GM19455 (cell line): Measurements from ENCODE around the gene CTBP1.
"Not testable (repeated sequence)": the region's sequence is repeated elsewhere in the genome, so short reads cannot be mapped to it uniquely, and the experiment has no call there.

Experiments
- ATAC-seq: cut with Tn5 transposase; IDR thresholded peaks from one replicate; pipeline ENCODE4 v1.9.1; 2021; ENCODE audit not compliant: unreplicated experiment

The CTBP1 gene

DNA sequence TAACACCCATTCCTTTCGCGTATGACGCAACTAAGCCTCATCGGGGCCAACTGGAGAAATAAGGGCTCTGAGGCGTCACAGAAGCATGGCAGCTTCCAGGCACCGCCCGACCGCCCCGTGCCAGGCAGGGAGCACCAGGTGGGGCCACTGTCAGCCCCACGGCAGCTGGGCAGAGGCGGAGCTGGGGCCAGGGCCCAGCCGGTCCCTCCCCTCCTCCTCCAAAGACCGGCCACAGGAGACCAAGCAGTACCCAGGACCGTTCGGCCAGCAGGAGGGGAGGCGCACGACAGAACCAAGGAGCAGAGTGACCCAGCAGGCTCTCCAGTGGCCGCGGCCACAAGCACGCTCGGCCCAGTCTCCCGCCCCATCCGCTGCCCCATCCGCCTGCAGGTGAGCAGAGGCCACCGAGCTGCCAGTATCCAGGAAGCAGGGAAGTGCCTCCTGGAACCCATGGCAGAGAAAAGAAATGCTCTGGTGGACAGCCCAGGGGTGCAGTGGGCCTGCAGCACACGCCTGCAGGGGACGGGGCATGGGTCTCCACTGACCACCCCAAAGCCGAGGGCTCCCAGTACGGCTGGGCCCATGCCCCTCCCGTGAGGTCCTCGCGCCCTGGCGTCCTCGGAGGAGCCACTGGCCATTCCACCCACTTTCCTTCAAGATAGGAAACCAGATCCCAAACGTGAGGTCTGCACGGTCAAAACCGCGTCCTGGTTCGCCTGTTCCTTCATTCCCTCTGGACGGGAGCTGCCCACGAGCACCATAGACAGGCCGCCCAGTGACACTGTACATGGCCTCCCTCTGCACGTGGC lies 9.6 kb downstream of the CTBP1 start:
- ATAC-seq = no peak

DNA sequence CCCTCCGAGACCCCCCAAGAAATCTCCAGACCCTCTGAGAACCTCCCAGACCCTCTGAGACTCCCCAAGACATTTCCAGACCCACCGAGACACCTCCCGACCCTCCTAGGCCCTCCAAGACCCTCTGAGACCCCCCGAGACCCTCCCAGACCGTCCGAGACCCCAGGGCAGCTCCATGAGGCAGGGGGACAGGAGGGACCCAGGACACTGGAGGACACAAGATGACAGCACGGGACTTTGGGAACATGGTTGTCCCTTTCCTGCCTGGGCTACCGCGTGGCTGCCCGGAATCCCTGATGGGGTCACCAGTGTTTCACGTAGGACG lies 10.3 kb downstream of the CTBP1 start:
- ATAC-seq = no peak

DNA sequence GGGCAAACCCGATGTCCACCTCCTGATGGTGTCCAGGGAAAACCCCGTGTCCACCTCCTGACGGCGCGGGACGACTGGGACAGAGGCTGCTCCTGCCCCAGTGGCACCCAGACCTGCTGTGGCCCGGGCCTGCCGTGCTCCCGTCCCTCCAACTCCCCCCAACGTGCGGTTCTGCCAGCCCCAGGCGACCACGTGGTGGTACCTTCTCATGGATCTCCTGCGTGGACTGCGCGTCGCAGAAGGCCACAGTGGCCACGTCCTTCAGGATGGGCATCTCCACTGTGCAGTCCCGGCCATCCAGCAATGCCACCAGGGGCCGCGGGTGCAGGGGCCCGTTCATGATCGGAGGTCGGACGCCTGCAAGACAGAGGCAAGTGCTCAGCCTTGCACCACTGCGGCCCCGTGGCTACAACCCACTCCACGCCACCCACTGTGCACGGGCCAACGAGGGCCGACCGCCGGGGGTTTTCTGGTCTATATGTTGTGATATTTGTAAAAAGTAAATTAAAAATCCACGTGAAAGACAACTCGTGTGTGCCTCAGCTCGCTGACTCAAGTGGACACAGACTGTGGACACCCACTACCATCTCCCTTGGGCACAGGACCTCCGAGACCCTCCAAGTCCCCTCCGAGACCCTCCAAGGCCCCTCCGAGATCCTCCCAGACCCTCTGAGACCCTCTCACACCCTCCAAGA lies 10.8 kb downstream of the CTBP1 start:
- no peak for ATAC-seq

DNA sequence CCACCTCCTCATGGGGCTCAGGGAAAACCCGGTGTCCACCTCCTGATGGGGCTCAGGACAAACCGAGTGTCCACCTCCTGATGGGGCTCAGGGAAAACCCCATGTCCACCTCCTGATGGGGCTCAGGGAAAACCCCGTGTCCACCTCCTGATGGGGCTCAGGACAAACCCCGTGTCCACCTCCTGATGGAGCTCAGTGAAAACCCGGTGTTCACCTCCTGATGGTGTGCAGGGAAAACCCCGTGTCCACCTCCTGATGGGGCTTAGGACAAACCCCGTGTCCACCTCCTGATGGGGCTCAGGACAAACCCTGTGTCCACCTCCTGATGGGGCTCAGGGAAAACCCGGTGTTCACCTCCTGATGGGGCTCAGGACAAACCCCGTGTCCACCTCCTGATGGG lies 11.7 kb downstream of the CTBP1 start:
- ATAC-seq = not testable (repeated sequence)

DNA sequence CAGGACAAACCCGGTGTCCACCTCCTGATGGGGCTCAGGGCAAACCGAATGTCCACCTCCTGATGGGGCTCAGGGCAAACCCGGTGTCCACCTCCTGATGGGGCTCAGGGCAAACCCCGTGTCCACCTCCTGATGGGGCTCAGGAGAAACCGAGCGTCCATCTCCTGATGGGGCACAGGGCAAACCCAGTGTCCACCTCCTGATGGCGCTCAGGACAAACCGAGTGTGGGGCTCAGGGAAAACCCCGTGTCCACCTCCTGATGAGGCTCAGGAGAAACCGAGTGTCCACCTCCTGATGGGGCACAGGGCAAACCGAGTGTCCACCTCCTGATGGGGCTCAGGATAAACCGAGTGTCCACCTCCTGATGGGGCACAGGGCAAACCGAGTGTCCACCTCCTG lies 12.1 kb downstream of the CTBP1 start:
- not testable (repeated sequence) for ATAC-seq

DNA sequence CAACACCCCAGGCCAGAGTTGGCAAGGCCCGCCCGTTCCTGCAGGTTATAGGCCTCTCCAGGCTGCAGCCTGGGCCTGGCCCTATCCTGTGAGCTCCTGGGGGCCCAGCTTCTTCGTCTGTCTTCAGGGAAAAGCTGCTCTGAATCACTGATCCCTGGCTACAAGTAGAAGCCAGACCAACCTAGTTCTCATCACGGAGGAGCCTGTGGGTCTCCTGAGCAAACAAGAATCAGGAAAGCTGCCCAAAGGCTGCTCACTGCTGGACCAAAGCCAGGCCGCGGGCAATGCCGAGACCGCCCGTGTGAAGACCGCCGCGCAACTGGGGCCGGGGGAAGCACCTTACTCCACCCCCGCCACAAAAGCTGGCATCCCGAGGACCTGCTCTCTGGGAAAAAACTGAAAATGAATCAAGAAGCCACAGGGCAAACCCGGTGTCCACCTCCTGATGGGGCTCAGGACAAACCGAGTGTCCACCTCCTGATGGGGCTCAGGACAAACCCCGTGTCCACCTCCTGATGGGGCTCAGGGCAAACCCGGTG lies 12.8 kb downstream of the CTBP1 start:
- no peak for ATAC-seq

GRCh38 chr4:1235381-1236102 lies 13.4 kb downstream of the CTBP1 start:
- no peak for ATAC-seq

GRCh38 chr4:1234811-1235292 lies 14.1 kb downstream of the CTBP1 start:
- ATAC-seq = no peak

DNA sequence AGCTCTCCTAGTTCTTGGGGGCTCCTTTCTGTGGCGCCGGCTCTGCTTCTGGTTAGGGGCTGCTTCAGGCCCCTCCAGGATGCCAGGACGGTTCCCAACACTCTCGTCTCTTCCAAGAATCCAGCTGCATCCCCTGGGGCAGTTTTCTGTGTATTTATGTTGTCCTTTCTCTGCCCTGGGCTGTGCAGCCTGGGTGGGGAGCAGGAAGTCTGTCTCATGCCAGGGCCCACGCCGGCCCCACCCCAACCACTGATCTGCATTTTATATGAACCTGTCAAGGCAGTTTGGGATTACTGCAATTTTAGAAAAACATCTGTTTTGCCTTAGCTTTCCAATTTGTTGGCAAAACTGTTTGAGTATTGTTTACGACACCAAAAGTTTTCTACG lies 14.6 kb downstream of the CTBP1 start:
- ATAC-seq = no peak

DNA sequence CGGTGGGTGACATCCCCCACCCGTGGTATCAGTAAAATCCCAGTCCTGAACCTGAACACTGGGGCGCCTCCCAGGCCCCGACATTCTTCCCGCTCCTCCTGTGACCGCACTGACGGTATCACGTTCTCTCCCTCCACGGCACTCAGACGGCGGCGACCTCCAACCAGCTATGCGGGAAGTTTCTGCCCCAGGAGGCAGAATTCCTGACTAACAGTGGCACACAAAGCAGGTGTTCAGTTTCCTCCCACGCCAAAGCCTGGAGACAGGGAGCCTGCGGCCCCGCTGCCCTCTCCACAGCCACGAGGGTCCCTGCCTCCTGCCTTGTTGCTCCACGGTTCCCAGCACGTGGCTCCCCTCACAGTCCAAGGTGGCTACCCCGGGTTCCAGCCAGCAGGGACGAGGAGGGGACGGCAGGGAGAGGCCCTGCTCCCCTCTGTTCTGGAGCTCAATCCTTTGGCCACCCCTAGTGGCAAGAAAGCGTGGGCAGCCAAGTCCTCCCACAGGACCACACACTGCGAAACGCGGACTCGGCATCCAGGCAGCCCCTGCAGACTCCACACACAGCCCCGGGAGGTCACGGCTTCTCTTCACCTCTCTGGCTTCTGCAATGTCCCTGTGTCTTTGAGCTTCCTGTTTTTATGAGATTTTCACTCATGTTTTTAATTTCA lies 15.2 kb downstream of the CTBP1 start:
- no peak for ATAC-seq

DNA sequence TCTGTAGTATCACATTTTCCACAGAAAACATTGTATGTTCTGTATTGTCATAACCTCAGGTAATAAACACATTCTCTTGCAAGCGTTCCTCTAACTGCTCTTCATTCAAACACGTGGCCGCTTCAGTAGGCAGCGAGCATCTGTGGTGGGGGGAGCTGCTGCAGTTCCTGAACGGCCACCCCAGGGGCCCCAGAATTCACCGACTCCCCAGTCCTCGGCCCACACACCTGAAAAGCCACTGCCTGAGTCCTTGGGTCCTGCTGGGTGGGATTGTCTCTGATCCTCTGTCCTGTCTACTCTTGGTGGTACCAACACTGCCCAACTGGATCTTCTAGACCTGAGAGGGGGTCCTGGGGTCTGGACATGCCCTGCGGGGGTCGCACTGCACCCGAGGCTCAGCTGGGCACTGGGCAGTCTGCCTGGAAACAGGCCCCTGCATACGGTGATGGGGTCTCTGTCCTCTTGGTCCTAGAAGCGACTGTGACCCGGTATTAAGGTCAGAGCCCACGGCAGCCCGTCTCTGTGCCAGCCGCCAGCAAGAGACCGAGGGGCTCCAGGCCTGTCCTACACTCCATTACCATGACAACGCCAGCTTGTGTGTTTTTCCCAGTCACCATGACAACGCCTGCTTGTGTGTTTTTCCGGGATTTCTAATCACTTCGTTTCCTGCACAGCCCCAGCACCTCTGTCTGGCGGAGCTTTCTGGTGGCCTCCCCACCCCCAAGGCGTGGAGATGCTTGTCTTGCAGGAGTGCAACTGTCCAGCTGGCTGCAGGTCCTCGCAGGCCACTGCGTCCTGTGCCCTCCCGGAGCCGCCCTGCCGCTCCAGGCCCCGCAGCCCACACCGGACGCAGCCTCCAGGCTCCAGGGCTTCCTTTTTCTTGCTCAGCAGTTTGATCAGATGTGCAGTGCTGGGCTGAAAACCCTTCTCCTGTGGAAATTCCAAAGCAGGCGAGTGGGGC lies 16.0 kb downstream of the CTBP1 start:
- no peak for ATAC-seq

GRCh38 chr4:1231637-1232360 lies 17.1 kb downstream of the CTBP1 start:
- ATAC-seq = no peak

DNA sequence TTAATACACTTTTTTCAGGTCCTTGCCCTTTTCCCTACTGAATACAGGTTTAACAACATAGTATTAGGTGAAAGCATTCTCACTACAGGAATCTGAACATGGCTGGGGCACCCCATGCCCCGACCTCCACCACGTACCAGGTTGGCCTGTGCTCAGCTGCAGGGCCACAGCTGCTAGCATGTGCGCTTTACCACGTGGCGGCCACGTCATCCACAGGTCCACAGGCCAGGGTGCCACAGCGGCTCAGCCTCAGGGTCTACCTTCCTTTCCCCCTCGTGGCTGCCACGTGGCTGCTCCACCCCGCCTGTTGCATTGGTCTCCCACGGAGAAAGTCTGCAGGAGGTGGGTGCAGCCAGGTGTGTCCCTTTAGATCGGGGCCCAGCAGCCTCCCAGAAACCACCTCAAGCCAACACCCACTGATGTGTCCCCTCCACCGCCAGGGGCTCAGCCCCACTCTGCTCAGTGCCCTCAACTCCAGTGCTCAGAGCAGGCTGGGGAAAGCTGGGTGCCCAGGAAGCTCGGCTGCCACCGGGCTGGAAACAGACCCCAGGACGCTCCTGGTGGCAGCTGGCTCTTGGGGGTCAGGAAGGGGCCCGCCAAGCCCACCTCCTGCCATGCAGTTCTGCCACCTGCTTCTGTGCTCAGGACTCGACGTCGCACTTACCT lies 17.8 kb downstream of the CTBP1 start:
- no peak for ATAC-seq

GRCh38 chr4:1230316-1230715 lies 18.6 kb downstream of the CTBP1 start:
- ATAC-seq = no peak

DNA sequence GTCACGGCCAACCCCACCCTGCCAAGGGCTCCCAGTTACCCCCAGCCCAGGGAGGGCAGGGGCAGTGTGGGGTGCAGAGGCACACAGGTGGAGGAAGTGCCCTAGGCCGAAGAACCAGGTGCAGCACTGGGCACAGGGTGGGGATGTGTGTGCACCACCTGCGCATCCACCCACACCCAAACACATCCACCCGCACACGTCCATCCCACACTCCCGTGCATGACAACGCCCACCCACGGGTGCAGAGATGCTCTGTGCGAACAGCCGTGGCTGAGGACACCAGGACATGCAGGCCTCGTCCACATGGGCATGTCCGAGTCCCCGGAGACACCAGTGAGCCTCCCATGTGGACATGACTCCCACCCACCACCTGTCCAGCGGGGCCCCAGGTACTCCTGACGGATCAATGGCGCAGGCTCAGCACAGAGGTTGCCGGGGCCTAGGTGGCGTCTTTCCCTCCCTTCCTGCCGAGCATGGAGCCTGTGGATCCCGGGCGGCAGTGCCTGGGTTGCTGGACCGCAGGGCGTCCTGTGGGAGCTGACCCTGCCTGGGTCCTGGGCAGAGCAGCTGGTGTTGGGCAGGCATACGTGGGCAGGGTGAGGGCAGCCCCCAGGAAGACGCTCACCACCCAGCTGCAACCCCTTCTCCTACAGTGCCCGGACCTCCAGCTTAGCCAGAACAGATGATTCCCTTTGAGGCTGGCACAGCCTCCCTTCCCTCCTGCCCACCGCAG lies 19.6 kb downstream of the CTBP1 start:
- no peak for ATAC-seq

DNA sequence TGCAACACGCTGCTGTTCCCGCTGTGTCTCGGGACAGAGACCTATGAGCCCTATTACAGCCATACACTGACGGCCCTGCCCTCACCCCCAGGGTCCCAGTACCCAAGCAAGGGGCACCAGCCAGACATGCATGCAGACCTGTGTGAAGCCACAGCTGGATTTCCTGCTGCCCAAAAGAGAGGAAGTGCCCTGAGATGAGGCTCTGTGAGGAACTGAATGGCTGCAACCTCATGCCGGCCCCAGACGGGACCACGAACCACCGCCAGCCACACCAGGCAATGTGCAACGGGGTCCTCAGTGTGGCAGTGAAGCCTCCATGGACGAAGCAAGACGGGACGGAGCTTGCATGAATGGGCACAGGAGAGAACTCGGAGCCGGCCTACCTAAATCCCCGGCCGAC lies 21.1 kb downstream of the CTBP1 start:
- ATAC-seq = no peak

DNA sequence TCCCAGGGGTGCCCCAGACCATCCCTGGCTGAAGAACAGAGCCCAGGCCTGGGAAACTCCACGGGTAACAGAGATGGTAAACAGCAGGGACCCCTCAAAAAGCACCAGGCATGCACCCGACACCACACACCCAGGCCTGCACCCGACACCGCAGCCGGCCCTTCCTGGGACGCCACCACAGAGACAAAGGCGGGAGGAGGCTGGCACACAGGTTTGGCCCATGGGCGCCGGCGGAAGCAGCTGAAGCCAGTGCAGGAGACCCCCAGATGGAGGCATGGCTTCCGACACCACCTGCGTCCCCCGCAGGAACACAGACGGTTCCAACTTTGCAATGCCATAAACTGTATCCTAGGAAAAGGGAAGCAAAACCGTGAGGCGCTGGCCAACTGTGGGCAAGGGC lies 22.3 kb downstream of the CTBP1 start:
- ATAC-seq = no peak

- no peak for ATAC-seq
These were observed 22.8 kb downstream of the CTBP1 start for GRCh38 chr4:1226144-1226481.
